C4-2B (cell line): Measurements from ENCODE around the gene STARD13.

Experiments used
- H3K27ac ChIP-seq: fragments of 450-650 bp; 2 replicates; pipeline ENCODE4 v1.5.1; 2017
- CTCF ChIP-seq: fragments of 450-650 bp; conservative IDR thresholded peaks from 2 replicates; pipeline ENCODE4 v1.5.1; 2017; ENCODE audit warnings: mild to moderate bottlenecking
- ZFX ChIP-seq: fragments of 450-650 bp; IDR thresholded peaks from 2 replicates; pipeline ENCODE4 v1.6.1; 2017

The STARD13 gene

DNA sequence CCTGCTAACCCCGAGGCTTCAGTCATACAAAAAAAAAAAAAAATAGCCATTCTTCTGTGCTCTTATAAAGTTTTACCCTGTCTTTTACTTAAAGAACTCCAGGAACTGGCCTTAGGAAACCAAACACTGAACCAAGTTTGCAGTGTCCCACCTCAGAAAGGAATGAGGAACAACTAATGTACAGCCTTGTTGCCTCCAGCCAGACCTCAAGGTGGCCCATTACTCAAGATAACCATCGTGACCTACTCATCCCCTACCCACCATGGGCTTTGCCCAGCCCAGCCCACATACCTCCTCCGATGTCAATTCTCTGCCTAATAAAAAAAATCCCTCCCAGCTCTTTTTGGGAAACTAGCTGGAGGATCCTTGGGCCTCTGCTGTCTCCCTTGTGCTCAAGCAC lies 133.2 kb downstream of the STARD13 start:
- TF ChIP-seq ZFX (no peak), CTCF (no peak)
- H3K27ac ChIP-seq, result no peak overlapping the region

GRCh38 chr13:33150662-33151061 lies 134.9 kb downstream of the STARD13 start:
- TF ChIP-seq CTCF, result no peak
- no peak for TF ChIP-seq ZFX
- no peak overlapping the region for H3K27ac ChIP-seq

DNA sequence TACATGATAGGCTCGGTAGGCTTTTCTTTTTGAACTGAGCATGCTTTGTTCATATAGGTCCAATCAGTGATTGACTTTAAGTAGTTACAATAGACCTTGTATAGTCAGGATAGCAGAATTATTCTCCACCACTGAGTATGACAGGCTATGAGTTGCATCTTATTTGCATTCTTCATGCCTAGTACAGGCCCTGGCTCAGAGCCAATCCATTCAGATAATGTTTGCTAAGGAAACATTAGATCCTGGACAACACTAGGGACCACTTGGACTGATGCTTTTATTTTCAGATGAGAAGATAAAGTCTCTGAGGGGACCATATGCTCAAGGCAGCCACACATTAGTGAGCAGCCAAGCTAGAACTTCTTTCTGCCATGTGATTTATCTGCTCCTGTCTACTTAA lies 135.4 kb downstream of the STARD13 start:
- TF ChIP-seq CTCF, result no peak
- TF ChIP-seq ZFX, result no peak
- no peak overlapping the region for H3K27ac ChIP-seq

- no peak overlapping the region for H3K27ac ChIP-seq
- no peak for TF ChIP-seq CTCF
- no peak for TF ChIP-seq ZFX
Measured at GRCh38 chr13:33147832-33148231, 137.7 kb downstream of the STARD13 start.

DNA sequence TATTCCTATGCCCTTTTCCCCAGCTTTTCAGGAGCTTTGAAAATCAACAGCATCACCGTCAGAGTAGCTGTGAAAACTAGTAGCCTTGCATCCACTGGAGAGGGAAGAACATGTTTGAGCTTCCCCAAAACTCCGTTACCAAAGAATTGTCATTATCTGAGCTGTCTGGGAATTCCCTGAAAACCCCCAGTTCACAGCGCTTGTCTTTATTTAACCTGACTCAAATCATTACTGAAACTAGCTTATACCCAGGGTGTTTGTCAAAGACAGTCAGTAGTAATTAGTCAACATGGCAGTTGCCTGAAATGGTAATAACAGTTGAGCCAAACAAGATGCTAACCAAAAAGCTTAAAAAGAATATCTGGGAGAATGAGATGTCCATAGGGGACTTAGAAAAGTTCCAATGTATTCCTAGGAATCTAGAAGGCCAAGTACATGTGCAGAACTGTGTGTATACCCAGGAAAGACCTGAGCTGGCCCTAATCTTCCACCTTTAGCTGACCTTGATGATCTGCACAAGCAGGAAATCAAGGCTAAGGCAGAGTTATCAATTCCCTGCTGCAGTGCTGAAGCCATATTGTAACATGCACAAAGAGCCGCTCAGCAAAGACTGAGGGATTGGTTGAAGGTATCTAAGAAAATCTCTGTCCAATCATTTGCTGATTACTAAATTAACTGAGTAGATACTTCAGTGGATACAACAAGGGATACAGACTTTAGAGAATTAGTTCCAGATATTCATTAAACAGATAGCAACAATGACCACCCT lies 138.5 kb downstream of the STARD13 start:
- TF ChIP-seq ZFX, result no peak
- no peak for TF ChIP-seq CTCF
- H3K27ac ChIP-seq, result no peak overlapping the region

DNA sequence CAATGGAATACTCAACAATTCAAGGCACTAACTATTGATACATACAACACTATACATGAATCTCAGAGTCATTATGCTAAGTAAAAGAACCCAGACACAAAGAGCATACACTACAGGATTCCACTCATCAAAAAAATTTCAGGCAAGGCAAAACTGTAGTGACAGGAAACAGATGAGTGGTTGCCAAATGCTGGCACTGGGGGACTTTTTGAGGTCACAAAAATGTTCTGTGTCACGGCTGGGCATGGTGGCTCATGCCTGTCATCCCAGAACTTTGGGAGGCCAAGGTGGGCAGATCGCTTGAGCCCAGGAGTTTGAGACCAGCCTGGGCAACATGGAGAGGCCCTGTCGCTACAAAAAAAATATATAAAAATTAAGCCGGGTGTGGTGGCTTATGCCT lies 139.9 kb downstream of the STARD13 start:
- TF ChIP-seq CTCF (no peak), ZFX (no peak)
- H3K27ac ChIP-seq, result no peak overlapping the region

- no peak overlapping the region for H3K27ac ChIP-seq
- no peak for TF ChIP-seq ZFX
- TF ChIP-seq CTCF, result no peak
Measured at GRCh38 chr13:33144358-33144784, 141.2 kb downstream of the STARD13 start.
